GM18520 (cell line): ENCODE data around the gene ATXN10.
"Not testable (repeated sequence)": the region's sequence is repeated elsewhere in the genome, so short reads cannot be mapped to it uniquely, and the experiment has no call there.

Experiments
- ATAC-seq: cut with Tn5 transposase; IDR thresholded peaks from one replicate; pipeline ENCODE4 v1.9.1; 2021; ENCODE audit not compliant: unreplicated experiment

The ATXN10 gene

GRCh38 chr22:45676024-45676423, 4.4 kb downstream of the ATXN10 start:
- no peak for ATAC-seq

DNA sequence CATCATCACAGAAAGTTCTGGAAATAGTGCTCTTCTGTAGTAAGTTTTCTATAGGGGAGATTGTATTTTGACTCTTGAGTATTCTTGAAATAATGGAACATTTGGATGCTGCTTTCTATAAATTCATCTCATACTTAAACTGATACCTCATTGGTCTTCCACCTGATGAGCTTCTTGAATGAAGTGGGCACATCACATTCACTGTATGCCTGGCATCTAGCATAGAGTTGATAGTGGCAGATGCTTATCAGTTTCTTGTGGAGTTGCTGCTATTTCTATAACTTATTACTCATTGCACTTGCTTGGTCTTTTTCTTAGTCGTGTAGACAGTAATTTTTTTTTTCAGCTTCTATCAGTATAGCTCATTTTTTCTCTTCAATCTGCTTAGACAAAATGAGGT, 5.4 kb downstream of the ATXN10 start:
- ATAC-seq: no peak

DNA sequence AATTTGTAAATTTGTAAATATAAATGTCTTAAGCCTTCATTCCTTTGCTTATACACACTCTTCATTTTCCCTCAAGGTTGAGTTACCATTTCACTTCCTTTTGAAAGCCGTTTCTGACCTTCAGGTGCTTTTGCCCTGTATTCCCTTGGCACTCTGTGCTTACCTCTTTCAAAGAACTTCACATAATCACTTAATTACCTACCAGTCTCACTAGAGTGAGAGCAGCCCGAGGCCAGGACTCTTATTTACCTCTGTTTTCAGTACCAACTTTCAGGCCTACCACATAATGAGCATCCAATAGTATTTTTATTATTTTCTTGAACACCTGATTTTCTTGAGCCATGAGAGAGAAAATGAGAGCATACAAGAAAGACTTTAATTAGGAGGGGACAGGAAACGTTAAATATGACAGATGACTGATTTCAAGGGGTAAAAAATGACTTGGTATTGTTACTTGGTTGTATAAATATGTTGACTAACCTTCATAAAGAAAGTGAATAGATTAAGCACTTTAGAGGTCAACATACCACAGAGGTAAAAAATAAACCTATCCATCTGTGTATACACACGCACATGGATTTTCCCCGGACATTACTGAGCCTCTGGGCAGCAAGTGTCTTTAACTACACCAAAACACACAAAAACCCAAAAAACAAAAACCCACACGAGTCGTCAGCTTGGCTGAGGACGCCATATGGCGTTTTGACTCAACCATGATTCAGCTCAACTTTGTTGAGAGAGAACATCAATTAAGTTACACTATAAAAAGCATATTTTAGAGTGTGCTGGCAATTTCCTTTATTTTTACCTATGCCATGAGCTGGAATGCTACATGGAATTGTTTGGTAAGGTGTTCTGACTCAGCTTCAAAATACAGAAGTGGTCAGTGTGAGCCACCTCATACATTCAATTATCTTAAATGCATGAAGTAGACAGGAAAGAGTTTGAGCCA, 7.6 kb downstream of the ATXN10 start:
- ATAC-seq: no peak

DNA sequence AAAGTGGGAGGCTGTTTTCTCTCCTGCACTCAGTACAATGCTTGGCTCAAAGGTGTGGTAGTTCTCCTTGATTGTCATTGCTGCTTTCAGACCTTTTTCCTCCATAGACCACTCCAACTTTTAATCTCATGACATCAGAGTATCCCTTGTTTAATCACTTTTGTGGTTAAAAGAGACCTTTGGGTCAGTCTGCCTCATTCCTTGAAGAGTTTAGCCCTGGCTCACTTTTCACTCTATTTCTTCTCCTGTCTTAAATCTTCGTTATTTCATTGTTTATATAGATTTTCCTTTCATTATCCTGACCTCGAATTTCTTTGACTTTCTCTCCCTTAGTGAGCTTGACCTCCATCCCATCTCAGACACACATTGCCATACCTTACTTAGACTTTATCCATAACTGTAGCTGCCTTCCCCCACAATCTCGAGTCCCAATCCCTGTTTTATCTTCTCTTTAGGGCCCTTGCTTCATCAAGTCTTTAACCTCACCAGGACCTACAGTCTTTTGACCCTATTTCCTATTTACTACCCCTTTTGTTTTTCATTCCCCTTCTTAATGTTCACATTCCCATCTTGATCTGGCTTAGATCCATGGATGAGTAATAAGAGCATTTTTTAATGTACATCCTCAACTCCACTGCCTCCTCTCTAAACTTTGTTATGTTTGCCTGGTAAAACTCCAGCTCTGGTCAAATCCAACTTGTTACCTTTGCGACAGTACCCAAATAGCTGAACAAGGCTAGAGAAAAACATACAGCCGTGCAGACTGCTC, 9.5 kb downstream of the ATXN10 start:
- ATAC-seq: no peak

DNA sequence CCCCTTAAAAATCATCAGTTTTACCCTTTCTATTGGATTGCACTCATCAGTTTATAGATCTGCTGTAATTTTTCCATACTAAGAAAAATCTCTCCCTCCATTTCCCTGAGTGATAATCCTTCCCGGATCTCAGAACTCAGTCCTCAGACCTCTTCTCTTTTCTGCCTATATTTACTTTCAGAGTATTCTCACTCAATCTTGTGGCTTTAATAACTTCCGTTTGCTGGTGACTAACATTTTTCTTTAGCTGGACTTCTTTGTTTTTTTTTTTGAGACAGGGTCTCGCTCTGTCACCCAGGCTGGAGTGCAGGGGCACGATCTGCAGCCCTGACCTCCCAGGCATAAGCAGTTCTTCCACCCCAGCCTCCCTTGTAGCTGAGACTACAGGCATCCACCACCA, 10.4 kb downstream of the ATXN10 start:
- no peak for ATAC-seq

DNA sequence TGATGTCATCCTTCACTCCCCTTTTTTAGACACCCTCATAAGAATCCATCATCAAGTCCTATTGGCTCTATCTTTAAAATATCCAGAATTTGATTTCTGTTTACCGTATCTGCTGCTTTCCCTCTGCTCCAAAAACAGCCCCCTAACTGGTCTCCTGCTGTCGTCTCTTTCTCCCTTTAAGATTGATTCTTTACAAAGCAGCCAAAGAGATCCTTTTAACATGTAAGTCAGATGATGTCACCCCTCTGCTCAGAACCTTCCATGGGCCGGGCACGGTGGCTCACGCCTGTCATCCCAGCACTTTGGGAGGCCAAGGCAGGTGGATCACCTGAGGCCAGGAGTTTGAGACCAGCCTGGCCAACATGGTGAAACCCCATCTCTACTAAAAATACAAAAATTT, 11.1 kb downstream of the ATXN10 start:
- not testable (repeated sequence) for ATAC-seq

DNA sequence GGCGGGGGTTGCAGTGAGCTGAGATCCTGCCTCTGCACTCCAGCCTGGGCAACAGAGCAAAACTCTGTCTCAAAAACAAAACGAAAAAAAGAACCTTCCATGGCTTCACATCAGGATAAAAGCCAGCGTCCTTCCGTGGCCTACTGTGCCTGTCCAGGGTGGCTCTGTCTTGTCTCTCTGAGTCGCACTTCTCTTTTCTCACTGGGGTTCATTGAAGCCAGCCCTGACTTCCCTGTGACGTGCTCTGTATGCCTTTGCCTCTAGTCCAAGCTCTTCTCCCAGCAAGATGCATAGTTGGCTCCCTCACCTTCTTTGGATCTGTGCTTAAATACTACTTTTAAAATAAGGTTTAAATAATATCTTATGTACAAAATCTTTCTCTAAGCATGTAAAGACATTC, 11.6 kb downstream of the ATXN10 start:
- no peak for ATAC-seq

DNA sequence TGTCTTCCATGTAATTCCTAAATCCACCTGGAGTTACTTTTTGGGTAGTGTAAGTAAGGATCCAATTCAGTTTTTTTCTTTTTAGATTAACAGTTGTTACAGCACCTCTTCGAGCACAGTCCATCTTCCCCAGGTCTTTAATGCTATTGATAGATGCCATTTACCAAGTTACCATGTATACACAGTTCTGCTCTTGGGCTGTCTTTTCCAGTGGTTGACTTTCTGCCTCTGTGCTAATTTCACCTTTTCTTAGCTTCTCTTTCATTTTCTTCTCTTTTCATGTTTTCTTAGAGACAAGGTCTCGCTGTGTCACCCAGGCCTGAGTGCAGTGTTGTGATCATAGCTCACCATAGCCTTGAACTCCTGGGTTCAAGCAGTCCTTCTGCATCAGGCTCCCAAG, 12.0 kb downstream of the ATXN10 start:
- no peak for ATAC-seq

GRCh38 chr22:45684169-45684568, 12.5 kb downstream of the ATXN10 start:
- ATAC-seq: no peak

- ATAC-seq: no peak
These were observed 13.3 kb downstream of the ATXN10 start for GRCh38 chr22:45684752-45685574.

- no peak for ATAC-seq
These were observed 14.4 kb downstream of the ATXN10 start for GRCh38 chr22:45686004-45686403.

DNA sequence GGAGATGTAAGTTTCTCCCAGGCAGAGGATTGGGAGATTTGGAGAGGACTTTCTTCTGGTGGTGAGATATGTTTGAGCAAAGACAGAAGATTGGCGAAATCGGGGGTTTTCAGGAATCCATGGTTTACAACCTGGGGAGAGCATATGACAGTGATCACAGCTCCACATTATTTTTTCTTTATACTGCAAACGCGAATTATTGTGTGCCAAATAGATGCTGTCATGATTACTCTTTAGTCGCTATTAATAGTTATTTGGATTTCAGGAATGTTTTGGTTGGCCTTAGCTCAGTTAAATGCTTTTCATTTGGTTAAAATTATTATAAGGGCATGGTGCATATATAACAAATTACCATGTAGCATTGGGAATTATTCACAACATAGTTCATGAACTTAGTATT, 15.2 kb downstream of the ATXN10 start:
- ATAC-seq: no peak

DNA sequence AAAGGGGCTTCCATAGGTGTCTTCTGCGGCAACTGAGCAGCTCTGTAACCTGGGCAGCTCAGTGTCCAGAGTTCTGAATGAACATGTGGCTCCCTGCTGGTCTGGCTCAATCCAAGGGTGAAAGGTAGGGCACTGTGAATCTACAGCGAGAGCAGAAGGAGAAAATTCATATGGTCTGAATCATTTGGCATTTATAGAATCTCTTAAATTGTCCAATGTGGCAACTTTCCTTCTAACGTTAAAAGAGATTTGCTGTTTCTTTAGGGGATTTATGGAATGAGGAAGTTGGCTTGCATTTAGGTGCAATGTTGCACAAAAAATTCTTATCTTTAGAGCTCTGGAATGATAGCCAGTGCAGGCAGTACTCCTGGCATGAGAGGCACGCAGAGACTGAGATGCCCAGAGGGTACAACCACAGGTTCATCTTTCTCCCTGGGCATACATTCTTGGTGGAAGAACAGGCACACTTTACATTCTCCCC, 17.0 kb downstream of the ATXN10 start:
- ATAC-seq: no peak

- no peak for ATAC-seq
These were observed 17.6 kb downstream of the ATXN10 start for GRCh38 chr22:45689211-45689610.

DNA sequence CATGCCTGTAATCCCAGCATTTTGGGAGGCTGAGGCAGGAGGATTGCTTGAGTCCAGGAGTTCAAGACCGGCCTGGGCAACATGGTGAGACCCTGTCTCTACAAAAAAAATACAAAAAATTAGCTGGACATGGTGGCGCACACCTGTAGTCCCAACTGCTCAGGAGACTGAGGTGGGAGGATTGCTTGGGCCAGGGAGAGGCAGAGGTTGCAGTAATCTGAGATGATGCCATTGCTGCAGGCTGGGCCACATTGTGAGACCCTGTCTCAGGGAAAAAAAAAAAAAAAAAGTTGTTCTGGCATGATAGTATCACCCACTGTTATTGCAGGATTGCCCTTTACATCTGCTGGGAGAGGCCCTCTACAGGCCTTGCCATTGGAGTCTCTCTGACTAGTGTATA, 18.4 kb downstream of the ATXN10 start:
- ATAC-seq: no peak

GRCh38 chr22:45692549-45692948, 20.9 kb downstream of the ATXN10 start:
- no peak for ATAC-seq

GRCh38 chr22:45693835-45694234, 22.2 kb downstream of the ATXN10 start:
- no peak for ATAC-seq

- no peak for ATAC-seq
These were observed 24.6 kb downstream of the ATXN10 start for GRCh38 chr22:45696227-45696626.

DNA sequence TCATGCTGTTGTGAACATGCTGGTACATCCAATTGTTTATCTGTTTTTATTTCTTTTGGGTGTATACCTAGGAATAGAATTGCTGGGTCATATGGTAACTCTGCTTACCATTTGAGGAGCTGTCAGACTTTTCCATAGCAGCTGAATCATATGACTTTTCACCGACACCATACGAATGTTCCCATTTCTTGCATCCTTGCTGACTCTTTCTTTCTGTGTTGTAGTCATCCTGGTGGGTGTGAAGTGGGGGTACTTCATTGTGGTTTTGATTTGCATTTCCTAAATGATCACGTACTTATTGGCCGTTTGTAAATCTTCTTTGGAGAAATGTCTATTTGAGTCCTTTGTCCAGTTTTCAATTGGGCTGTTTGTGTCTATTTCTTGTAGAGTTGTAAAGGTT, 26.5 kb downstream of the ATXN10 start:
- no peak for ATAC-seq

GRCh38 chr22:45702981-45703380, 31.3 kb downstream of the ATXN10 start:
- ATAC-seq: no peak

DNA sequence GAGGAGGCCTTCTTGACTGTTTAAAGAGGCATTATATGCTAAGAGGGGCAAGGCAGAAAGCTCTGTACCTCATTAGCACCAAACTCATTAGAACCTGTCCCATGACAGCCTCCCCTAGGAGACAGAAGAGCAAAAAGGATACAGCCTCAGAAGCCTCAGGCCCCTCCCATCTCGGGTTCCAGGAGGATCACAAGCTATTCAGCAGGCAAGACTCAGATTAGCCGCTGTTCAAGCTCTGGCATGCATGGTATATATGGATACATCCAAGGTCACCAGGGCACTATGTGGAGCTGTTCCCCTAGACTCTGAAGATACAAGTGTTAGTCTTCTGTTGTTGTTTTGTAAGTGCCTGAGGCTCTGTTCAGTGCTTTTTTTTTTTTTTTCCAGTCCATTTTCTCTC, 32.1 kb downstream of the ATXN10 start:
- ATAC-seq: no peak
